Measurements from ENCODE around the gene ALDH3B1.

DNA sequence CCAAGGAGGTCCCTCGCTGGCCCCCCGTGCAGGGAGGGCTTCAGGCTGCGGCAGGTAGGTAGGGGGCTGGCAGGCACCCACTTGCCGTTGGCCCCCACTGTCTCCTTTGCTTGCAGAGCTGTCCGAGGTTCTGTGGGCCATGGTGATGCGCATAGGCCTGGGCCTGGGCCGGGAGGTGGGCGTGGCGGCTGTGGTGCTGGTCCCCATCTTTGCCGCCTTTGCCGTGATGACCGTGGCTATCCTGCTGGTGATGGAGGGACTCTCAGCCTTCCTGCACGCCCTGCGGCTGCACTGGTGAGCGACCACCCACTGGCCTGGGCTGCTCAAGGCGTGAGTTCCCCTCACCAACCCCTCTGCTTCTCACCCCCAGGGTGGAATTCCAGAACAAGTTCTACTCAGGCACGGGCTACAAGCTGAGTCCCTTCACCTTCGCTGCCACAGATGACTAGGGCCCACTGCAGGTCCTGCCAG is 40.3 kb downstream of the ALDH3B1 start:
- TF ChIP-seq, protein P1, sequence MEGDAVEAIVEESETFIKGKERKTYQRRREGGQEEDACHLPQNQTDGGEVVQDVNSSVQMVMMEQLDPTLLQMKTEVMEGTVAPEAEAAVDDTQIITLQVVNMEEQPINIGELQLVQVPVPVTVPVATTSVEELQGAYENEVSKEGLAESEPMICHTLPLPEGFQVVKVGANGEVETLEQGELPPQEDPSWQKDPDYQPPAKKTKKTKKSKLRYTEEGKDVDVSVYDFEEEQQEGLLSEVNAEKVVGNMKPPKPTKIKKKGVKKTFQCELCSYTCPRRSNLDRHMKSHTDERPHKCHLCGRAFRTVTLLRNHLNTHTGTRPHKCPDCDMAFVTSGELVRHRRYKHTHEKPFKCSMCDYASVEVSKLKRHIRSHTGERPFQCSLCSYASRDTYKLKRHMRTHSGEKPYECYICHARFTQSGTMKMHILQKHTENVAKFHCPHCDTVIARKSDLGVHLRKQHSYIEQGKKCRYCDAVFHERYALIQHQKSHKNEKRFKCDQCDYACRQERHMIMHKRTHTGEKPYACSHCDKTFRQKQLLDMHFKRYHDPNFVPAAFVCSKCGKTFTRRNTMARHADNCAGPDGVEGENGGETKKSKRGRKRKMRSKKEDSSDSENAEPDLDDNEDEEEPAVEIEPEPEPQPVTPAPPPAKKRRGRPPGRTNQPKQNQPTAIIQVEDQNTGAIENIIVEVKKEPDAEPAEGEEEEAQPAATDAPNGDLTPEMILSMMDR (IDR thresholded peaks at IDR 0.05): no peak
- TF ChIP-seq POLR2A (IDR thresholded peaks at IDR 0.05): no peak
